Measurements from ENCODE around the gene CLDN4. TPM values are rescaled to one million over a fixed set of nuclear protein-coding genes. Genes with fewer than 3 reads are reported as not detected.

CLDN4 gene
- total RNA-seq, 2 donors from 2014 or later = 0.41 TPM; not detected in 1

DNA sequence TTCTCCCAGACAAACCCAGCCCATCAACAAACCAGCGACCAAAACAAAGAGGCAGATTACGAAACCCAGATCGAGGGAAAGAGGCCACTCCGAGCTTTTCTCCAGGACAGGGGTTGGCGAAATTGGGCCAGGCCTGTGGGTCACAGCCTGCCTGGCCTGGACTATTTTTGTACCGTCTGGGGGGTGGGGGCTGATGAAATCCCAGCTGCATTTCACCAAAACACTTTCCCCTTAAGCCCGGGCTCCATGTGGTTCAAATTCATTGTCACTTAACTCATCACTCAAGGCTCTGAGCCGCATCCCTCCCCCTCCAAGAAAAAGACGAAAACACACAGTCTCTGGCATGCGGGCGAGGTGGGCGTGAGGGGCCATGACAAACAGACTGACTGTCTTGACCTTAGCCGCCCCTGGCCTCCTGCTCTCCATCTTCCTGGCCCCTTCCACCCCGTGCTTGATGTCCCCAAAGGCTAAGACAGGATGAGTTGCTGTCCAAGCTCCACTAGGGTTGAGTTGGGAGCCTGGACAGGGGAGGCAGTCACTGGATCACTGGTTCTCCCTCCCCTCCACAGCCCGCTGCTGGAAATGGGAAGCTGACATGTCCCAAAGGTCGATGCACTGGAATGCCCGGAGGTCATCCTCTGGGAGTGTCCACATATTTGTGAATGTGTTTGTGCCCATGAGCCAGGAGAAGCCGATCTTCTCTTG lies 49.3 kb downstream of the CLDN4 start:
- Histone ChIP-seq H3K4me3 (no peak overlapping the region), H3K27me3 (no peaks in the 10 kb centered on the region), H3K9me3 (no peaks in the 10 kb centered on the region), H3K36me3 (no peaks in the 10 kb centered on the region), H3K27ac (peak overlapping the region; percentile 45 to 66), H3K4me1 (peaks cover 0 to 39% of the 10 kb centered on the region in 2 donors)
- DNase-seq (ENCODE audit: low spot score) = peak; percentile 93
- TF ChIP-seq, protein P1, sequence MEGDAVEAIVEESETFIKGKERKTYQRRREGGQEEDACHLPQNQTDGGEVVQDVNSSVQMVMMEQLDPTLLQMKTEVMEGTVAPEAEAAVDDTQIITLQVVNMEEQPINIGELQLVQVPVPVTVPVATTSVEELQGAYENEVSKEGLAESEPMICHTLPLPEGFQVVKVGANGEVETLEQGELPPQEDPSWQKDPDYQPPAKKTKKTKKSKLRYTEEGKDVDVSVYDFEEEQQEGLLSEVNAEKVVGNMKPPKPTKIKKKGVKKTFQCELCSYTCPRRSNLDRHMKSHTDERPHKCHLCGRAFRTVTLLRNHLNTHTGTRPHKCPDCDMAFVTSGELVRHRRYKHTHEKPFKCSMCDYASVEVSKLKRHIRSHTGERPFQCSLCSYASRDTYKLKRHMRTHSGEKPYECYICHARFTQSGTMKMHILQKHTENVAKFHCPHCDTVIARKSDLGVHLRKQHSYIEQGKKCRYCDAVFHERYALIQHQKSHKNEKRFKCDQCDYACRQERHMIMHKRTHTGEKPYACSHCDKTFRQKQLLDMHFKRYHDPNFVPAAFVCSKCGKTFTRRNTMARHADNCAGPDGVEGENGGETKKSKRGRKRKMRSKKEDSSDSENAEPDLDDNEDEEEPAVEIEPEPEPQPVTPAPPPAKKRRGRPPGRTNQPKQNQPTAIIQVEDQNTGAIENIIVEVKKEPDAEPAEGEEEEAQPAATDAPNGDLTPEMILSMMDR (IDR thresholded peaks at IDR 0.05) = no peak

DNA sequence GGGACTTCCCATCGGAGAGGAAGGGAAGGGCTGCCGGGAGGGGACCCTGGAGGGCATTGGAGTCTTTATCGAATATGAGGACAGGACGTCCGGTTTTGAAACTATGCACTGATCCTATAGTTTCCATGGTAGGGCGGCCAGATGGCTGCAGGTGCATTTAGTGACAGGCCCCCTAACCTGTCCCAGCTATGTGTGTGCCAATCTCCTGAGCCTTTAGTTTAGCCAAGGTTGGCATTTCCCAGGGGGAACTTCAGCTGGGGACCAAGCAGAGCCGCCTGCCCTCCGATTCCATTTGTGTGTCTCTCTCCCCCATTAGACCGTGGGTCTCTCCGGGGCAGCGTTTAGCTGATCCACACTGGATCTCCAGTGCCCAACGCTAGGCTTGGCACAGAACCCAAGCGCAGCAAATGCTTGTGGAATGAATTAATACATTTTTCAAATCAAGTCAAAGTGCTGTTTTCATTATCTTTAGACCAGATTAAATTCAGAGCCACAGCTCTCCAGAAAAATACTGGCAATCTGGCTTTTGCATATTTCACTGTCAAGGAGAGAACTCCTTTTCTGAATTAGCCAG lies 50.0 kb downstream of the CLDN4 start:
- TF ChIP-seq, protein P1 (IDR thresholded peaks at IDR 0.05) = no peak
- Histone ChIP-seq H3K36me3 (no peaks in the 10 kb centered on the region), H3K27me3 (no peaks in the 10 kb centered on the region), H3K4me3 (no peak overlapping the region), H3K27ac (peak overlapping the region; percentile 45 to 66), H3K9me3 (no peaks in the 10 kb centered on the region), H3K4me1 (peaks cover 0 to 41% of the 10 kb centered on the region in 2 donors)
- DNase-seq (ENCODE audit: low spot score) = no peak

DNA sequence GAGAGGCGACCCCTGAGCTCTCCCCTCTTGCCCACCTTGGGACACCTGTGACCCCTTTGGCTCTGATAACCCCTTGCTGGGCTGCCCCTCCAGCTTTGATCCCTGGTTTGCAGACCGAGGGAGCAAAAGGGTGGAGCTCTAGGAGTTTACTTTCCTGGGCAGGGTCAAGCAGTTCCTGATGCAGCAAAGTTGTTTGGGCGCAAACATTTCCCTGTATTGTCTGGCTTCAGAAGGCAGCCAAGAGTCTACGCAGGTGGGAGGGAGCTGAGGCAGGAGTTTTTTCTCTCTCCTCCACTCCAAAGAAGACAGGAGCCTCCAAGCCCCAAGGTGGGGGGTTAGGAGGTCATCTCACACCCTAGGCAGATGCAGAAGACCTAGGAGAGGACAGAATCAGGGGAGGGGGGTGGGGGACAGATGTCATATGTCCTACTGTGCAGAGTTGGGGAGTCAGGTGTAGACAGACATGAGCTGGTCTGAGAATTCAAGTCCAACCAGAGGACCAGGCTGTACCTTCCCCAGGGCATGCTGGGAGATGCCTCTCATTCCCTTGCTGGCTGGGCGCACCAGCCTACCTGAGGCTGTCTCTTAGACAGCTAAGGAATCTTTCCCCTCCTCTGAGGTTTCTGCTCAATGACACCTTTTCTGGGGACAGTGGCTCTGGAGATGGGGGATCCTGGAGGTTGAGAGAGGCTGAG lies 50.7 kb downstream of the CLDN4 start:
- DNase-seq (ENCODE audit: low spot score) = no peak
- TF ChIP-seq, protein P1 (IDR thresholded peaks at IDR 0.05) = no peak

DNA sequence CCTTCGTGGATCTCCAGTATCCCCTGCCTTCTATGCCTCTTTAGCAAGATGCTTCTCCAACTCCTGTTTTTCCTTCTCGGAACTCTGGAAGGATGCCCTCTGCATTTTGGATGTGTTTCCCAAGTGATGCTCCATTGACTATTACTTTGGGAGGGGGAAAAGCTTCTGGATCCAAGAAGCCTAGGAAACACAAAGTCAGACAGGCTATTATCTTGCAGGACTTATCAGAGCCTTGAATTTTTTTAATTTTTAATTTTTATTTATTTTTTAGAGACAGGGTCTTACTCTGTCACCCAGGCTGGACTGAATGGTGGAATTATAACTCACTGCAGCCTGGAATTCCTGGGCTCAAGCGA lies 51.2 kb downstream of the CLDN4 start:
- peaks cover 0 to 53% of the 10 kb centered on the region in 2 donors for H3K4me1 ChIP-seq
- no peak for DNase-seq (ENCODE audit: low spot score)
- no peak overlapping the region for H3K4me3 ChIP-seq
- H3K36me3 ChIP-seq = no peaks in the 10 kb centered on the region
- no peaks in the 10 kb centered on the region for H3K9me3 ChIP-seq
- TF ChIP-seq, protein P1 (IDR thresholded peaks at IDR 0.05) = no peak
- no peaks in the 10 kb centered on the region for H3K27me3 ChIP-seq
- H3K27ac ChIP-seq = peak overlapping the region; percentile 45 to 66

More for the DNA sequence above, 50.7 kb downstream of the CLDN4 start:
- no peaks in the 10 kb centered on the region for H3K36me3 ChIP-seq
- H3K4me3 ChIP-seq = no peak overlapping the region
- peaks cover 0 to 47% of the 10 kb centered on the region in 2 donors for H3K4me1 ChIP-seq
- H3K9me3 ChIP-seq = no peaks in the 10 kb centered on the region
- no peaks in the 10 kb centered on the region for H3K27me3 ChIP-seq
- peak overlapping the region; percentile 45 to 66 for H3K27ac ChIP-seq

Other genes starting within 250 kb of the CLDN4 start
- 1 to 10 TPM in 1 of 2 donors, under 1 TPM in 1; 0.41 to 1.3 TPM for gene MLXIPL, start 206.5 kb upstream of the CLDN4 start, total RNA-seq
- 1 to 10 TPM; 1.6 to 2.2 TPM for gene VPS37D, start 163.2 kb upstream of the CLDN4 start, total RNA-seq
- gene DNAJC30, start 147.5 kb upstream of the CLDN4 start, total RNA-seq = 10 to 100 TPM in 1 of 2 donors, 1 to 10 TPM in 1; 6.3 to 12.9 TPM
- 10 to 100 TPM; 58.9 to 60.9 TPM for gene BUD23, start 147.4 kb upstream of the CLDN4 start, total RNA-seq
- 1 to 10 TPM; 2.6 TPM for gene STX1A, start 111.3 kb upstream of the CLDN4 start, total RNA-seq
- 10 to 100 TPM; 15.5 to 31.5 TPM for gene ABHD11, start 92.2 kb upstream of the CLDN4 start, total RNA-seq
- not detected for gene CLDN3, start 60.7 kb upstream of the CLDN4 start, total RNA-seq
- under 1 TPM in 1 of 2 donors, not detected in 1; 0.39 TPM for gene METTL27, start 11.5 kb downstream of the CLDN4 start, total RNA-seq
- not detected for gene TMEM270, start 30.2 kb downstream of the CLDN4 start, total RNA-seq
- gene ELN, start 197.2 kb downstream of the CLDN4 start, total RNA-seq = 100 to 1,000 TPM; 138 to 149 TPM

Data from right atrium auricular region (tissue), 2 donors.